HG03575 (cell line): ENCODE results near the gene SND1.

Experiments used
- ATAC-seq: cut with Tn5 transposase; IDR thresholded peaks from one replicate; pipeline ENCODE4 v1.9.1; 2021; ENCODE audit not compliant: unreplicated experiment, insufficient number of reproducible peaks, low FRiP score; ENCODE audit errors: extremely low read depth

SND1 gene

DNA sequence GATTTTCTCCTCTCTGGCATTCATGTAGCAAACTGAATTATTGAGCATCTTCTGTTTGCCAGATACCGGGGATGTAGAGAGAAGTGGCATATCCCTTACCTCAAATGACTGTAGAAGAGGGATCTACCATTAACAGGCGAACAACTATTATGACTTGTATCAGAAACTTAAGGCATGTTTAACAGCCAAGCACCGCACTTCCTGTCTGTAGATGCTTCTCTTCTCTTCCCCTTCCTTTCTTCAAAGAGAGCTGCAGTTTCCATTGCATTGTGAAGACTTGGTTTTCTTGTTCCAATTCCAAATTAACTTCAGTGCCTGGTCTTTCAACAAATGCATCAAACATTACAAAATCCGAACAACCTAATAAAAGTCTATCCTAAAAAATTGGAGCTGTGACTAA, 330.0 kb downstream of the SND1 start:
- ATAC-seq, result no peak

DNA sequence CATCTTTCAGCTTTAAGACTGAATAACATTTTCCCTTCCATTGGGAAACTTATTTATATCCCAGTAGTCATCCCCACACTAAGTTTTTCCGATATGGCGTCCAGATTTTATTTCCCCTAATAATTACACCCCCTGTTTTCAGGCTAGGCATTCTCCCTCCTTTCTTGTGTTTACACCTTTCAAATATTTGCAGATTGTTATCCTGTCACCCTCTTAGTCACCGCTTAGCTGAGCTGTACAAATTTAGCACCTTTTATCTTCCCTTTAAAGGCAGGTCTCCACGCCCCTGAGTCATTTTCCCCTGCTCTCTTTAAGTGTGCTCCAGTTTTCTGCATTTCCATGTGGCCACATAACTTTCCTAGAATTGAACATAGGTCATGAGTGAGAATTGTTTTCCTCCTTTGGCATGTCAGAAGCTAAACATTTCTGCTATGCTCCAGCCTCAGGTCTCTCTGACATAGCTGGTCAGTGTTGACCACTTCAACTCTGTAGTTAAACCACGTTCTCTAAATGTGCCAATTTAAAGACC, 331.9 kb downstream of the SND1 start:
- ATAC-seq, result no peak

DNA sequence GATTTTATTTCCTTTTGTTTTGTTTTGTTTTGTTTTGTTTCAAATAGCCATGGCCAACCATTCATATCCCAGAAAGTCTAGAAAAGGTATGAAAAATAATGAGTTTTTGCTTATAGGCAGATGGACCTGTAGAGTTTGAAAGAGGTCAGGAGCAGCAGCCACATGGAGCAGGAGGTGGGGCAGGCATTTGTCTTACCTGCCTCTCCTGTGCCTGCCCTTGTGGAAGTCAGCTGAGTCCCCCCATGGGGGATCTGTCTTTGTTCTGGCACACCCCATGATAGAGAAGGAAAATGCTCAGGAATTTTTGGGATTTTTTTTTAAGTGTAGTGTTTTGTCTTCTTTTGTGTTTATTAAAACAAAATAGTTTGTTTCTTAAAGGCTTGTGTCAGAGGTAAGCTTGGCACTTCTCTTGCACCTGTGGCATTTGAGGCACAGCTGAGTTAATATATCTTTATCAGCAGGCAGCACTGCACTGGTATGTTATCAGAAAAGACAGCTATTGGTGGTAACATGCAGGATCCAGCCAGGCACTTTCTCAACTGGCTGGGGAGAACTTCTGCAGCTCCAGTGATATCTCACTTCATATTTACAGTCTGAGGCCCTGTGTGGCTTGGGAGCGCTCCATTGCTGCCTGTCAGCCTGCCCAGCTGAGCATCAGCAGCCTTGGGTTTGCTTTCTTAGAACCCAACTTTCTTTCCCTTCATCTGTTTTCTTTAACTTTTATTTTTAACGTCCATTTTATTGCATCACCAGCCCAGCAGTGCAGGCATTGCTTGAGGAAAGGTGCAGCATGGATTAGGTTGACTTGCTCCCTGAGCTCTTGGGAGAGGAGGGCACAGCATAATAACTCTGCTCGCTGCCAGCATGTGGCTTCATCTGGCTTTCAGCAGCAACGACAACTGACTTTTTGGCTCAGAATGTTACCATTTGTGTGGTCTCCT, 334.9 kb downstream of the SND1 start:
- no peak for ATAC-seq

DNA sequence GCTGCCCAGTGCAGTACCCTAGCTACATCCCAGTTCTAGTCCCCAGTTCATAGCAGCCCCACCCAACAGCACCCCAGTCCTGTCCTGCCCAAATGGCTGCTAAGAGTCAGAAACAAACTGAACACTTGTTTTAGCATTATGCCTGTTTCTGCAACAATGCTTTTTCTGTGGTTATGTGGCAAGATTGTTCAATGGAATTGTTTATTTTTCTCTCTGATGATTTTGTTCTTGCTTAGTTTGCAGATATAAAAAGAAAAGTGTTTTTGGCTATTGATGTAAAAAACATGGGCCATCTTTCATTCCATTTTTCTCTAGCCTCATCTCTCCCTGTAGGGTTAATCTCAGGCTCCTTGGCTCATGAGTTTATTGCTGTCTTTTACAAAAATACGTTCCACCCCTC, 336.8 kb downstream of the SND1 start:
- no peak for ATAC-seq

DNA sequence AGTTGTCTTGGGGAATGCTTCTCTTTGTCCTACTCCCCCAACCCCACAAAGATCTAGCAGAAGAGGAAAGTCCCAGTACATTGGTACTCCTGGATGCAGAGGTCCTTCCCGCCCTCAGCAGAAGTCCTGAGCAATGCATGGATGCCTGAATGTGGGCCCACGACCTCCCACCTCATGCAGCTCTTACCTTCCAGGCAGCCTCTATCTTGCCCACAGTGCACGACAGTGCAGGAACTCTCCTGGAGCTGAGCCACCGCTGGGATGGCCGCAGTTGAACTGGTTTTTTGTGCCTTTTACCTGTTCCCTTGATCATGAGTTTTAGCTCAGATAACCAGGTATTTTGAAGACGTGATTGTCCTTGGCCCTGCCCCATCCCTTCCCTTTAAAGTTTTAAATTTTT, 341.3 kb downstream of the SND1 start:
- ATAC-seq, result no peak

DNA sequence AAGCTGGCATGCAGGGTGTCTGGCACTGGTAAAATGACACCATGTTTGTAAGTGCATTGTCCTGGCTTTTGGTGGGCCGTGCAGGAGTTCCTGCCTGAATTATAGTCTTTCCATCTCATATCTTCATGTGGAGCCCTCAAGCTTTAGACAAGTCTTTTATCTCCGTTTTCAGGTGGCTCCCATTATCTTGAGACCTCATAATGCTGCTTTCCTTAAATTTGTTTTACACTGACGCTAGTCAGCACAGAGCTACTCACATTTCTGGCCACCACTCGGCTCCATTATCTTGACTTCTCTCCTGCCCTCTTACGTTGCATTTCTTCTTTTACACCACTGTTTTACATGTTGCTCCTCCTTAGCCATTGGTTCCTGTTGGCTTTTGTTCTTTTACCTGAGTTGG, 342.0 kb downstream of the SND1 start:
- ATAC-seq, result no peak

DNA sequence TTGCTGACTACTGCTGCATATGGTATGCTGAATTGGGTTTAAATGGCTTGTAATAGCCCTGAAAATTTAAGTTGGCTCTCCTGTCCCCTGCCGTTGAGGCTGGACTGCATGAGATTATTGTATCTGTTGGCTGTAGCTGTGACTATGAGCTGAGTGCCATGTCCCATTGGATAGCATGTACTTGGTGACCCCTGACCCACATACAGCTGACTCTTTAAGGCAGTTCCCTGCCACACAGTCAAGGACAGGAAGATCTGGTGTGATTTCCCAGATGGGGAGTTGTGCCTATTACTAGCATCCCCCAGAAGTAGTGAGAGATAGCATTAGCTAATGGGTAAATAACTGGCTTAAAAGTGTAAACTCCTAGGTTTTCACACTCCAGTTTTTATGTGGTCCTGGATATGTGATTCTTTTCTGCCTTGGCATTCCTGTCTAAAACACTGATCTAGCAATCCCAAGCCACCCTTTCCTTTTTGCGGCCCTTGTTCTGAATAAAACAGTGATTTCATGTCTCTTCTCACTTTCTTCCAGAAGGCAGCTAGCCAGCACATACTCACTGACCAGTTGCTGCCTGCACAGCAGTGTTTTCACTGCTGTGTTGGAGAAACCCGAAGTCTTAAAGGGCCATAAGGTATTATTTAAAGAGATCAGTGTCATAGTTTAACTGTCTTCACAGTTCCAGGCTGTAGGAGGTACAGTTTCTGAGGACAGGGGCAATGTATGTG, 343.3 kb downstream of the SND1 start:
- ATAC-seq, result no peak

DNA sequence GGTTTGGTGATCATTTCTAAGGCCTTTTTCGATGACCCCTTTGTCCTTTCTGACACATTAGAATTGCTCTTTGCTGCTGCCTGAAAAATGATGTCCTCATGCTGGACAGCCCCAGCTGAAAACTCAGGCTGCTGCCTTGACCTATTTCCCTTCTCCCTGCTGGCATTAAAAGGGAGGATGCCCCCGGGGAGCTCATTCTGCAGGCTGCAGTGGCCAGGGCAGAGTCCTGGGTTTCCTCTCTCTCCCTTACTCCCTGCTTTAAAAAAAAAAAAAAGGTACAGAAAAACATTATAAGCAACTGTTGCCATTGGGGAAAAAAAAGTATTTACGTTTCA, 343.9 kb downstream of the SND1 start:
- ATAC-seq, result no peak

DNA sequence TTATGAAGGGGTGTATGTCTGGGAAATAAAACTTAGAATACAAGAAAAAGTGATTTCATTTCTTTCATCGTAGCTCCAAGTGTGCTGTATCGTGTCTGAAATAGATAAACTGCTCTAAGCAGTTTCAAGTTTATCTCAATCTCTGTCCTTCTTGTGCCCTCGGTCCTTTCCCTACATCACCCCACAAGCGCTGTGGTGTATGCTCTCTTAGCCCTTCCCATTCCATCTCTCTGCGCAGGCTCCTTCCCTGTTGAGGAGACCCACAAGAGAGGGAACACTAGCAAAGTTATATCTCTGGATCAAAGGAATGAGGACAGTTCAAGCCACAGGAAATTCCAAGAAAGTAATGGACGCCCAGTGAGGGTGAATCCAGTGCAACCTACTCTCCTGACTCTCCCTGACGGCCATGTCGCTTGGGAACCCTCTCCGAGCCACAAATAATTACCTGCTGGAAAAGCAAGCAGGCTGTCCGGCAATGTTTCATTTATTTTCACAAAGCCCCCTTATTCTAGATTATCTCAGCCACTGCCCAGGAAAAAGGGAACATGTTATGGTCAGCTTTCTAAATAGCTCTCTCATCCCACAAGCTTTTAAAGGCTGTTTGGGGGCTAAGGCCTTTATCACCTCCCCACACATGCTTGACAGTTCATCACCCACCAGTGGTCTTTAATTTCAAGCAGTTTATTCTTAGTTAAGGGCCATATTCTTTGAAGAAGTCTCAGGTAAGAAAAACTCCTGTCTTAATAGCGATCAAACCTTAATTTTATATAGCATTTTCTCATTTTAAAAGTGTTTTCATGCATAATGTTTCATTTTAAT, 344.5 kb downstream of the SND1 start:
- ATAC-seq, result no peak

DNA sequence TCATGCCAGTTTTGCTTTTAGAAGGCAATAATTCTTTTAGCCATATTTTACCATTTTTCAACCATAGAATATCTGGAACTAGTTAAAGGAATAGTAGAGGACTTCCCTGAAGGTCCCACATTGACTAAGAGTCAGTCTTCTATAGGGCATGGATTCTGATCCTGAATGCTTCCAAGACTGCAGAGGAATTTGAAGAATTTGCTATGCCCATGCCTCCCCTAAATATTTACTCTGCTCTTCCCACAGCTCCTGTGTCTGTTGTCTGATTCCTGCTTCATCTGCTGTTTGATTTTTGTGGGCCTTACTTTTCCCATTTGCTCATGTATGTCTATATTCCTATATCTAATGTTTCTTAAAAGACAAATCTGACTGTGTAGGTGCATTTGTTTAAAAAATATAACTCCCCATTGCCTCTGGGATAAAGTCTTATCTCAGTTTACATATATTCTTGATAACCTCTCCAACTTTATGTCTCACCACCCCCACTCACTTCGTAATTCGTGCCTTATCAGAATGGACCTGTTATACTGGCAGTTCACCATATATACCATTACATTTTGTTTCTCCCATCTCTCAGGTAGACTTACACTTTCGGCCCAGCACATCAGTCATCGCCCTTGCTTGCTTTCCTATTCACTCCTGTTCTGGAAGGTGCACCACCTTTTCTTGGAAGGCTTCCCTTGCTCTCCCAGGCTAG, 345.4 kb downstream of the SND1 start:
- ATAC-seq, result no peak

DNA sequence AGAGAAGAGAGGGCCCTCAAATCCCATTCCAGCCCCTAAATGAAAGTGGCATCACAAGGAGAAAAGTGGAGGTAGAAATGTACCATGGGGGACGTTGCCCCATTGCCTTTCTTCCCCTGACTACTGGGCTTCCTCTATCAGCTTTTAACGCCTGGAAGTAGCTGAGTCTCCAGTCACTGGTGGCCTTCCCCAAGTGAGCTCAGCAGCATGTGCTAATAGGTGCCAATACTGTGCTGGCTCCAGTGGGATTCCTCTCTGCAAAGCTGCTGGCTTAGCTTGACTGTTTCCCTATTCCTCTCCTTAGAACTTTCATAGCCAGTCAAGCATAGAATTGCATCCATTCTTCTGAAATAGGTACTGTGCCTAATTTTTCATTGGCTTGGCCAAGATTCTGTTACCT, 346.7 kb downstream of the SND1 start:
- no peak for ATAC-seq

DNA sequence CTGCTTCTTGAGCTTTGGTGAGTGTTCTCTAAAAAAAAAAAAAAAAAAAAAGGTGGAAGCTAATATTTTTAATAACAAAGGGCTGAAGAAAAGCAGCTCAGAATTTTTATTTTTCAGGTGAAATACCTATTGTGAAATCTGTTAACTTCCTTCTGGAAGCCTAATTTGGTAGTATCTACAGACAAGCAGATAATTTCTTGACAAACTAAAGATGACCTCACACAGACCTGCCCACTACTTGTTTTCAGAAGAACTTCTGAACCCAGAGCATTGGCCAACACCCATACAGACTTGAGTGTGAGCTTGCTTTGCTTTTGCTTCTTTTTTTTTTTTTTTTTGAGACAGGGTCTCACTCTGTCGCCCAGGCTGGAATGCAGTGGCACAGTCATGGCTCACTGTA, 348.1 kb downstream of the SND1 start:
- ATAC-seq, result no peak

DNA sequence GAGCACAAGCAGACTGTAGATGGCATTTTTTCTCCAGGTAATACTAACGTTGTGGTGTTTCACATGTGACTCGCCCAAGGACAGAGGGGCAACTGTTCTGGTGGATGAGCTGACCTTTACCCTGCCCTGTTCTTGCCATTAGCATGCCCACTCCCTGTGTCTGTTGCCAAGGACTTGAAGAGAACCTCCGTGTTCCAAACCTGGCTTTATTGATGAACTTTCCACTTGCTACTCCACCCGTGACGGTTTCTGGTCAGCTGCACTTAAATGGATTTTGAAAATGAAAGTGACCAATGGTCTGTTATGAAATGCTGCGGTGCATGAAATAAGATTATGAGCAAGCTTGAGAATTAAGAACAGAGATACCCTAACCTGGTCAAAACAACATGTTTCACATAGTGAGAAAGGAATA, 348.9 kb downstream of the SND1 start:
- ATAC-seq, result peak; percentile 55

DNA sequence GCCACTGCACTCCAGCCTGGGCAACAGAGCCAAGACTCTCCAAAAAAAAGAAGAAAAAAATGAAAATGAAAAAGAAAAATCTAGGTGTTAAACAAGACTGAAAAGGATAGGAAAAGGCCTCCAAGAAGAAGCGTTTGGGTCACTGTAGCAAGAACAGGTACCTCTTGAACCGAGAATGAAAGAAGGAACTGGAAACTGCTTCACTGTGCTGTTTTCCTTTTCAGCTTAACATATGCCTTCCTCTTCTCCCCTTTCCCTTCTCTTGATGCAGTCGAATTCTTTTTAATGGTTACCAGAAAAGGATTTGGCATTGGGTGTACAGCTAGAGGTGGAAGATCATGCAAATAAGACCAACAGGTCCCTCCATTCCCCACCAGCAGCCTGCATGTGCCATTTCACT, 351.2 kb downstream of the SND1 start:
- ATAC-seq, result no peak

DNA sequence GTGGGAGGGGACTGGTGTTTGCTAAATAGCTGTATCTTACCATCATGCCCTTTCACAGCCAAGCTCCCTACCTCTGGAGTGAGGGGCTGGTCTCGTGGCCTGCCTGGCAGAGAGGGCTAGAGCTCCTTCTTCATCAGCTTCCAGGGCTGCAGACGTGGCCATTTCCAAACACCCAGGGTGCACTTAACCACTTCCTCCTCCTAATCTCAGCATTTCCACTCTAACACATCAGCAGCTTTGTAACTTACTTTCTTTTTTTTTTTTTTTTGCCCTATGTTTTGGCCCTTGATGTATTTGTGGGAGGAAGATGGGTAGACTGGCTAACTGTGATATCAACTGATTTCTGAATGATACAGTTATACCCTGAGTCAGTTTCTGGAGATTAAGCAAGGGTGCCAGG, 351.8 kb downstream of the SND1 start:
- ATAC-seq, result no peak

DNA sequence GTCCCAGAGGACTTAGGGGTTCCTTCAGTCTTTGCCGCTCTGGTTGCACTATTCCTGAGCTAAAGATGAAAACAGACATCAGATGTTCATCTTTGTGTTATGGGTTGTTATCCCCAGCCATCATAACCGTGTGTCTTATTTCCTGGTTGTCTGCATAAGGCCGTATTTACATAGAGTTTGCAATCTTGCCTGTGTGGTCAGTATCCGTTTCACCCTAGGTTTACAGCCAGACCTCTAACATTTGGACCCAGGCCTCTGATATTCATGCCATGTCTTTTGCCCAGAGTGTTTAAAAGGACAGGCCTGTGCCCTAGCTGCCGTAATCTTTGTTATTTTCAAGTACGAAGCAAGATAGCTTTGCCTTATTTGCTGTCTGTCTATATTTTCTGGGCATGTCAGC, 352.6 kb downstream of the SND1 start:
- ATAC-seq, result no peak

DNA sequence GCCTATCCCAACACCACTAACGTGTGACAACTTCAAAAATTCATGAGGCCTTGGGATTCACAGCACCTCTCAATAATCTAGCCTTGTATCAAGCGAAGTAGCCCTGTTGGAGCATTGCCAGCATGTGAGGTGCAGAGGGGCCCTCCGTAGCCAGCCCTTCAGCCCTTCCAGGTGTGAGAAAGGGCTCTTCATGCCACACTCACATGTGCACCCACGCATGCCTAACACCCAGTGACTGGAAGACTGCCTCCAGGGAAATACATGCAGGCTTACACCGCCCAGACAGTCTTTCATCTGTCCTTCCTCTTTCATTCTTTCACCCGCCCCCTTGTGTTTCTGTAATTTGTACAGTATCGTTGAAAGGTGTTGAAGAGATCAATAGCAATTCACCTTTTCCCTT, 353.1 kb downstream of the SND1 start:
- ATAC-seq, result no peak

DNA sequence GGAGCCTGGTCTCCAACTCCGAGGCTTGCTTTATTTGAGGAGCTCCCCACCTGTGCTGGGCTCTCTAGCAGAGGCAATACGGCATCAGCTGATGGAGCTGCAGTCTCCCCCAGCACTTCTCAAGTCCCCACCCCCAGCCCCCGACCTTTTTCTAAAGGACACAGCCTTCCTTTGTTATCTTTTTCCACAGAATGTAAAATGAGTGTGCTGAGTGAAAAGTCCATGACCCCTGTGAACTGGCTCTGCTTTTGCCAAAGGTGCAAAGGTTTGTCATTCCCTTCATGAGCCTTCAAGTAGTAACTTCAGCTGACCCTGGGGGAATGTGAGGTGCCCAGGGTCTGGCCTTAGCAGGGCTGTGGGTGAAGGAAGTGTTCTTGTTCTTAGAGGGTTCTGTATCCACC, 353.8 kb downstream of the SND1 start:
- ATAC-seq, result no peak
